Measurements from ENCODE around the gene SH3TC2.

- peak; percentile 53; the same call in 1 of the 2 replicates for TF ChIP-seq CTCF (tag by site-specific recombination; IDR thresholded peaks at IDR 0.05)
- TF ChIP-seq ZNF660 (tag by site-specific recombination; IDR thresholded peaks at IDR 0.05) = peak; percentile 53; the same call in 1 of the 2 replicates
- no peak for TF ChIP-seq ZIC2 (tag by site-specific recombination; IDR thresholded peaks at IDR 0.05)
- no peak for TF ChIP-seq PATZ1 (tag by site-specific recombination; IDR thresholded peaks at IDR 0.05)
Measured at GRCh38 chr5:149035372-149035790, 27.5 kb downstream of the SH3TC2 start.

Data from HEK293 (cell line).